SH-SY5Y (cell line): ENCODE data around the gene ABCC9.

Source experiments
- GATA2 ChIP-seq: IDR thresholded peaks from 2 replicates; pipeline ENCODE4 v1.6.1; 2011; ENCODE audit warnings: mild to moderate bottlenecking, low read depth, low read length
- GATA3 ChIP-seq: IDR thresholded peaks from 2 replicates; pipeline ENCODE4 v1.6.1; 2011; ENCODE audit warnings: low read depth, mild to moderate bottlenecking, low read length, moderate library complexity

GRCh38 chr12:21809100-21809499 is 132.1 kb downstream of the ABCC9 start:
- TF ChIP-seq GATA2 (no peak), GATA3 (no peak)
